Renal cortical epithelial cell (primary cell): ENCODE measurements around the gene COL9A2. TPM values are rescaled to one million over a fixed set of nuclear protein-coding genes. Genes with fewer than 3 reads are reported as not detected.

Experiments
- DNase-seq: peaks from one replicate; pipeline ENCODE4 v3.0.0-alpha.2; 2011; ENCODE audit warnings: low read depth
- total RNA-seq: library from RNA; depleted of rRNA; stranded (reverse); fragments of >200 nt; gene quantifications from 2 replicates; pipeline ENCODE4 v1.2.3, GENCODE V29; 2014

Gene COL9A2
- total RNA-seq, 1 donor from 2014 or later, result 7.5 TPM

- no peak for DNase-seq
Measured at GRCh38 chr1:40318476-40318875, 1.4 kb upstream of the COL9A2 start.

- DNase-seq, result no peak
Measured at GRCh38 chr1:40317394-40318074, 448 bp upstream of the COL9A2 start.

- DNase-seq, result no peak
Measured at GRCh38 chr1:40315795-40316594, 1.1 kb downstream of the COL9A2 start.

GRCh38 chr1:40315239-40315794, 1.8 kb downstream of the COL9A2 start:
- DNase-seq, result peak; percentile 58

- no peak for DNase-seq
Measured at GRCh38 chr1:40314721-40315238, 2.3 kb downstream of the COL9A2 start.

GRCh38 chr1:40313958-40314720, 2.9 kb downstream of the COL9A2 start:
- DNase-seq, result no peak

- no peak for DNase-seq
Measured at GRCh38 chr1:40313329-40313957, 3.6 kb downstream of the COL9A2 start.

- no peak for DNase-seq
Measured at GRCh38 chr1:40312238-40313205, 4.6 kb downstream of the COL9A2 start.

- DNase-seq, result no peak
Measured at GRCh38 chr1:40311692-40312091, 5.4 kb downstream of the COL9A2 start.

GRCh38 chr1:40310983-40311642, 6.0 kb downstream of the COL9A2 start:
- no peak for DNase-seq

GRCh38 chr1:40310129-40310461, 7.0 kb downstream of the COL9A2 start:
- DNase-seq, result no peak

GRCh38 chr1:40309374-40310128, 7.5 kb downstream of the COL9A2 start:
- peak; percentile 59 for DNase-seq

GRCh38 chr1:40308036-40308727, 8.9 kb downstream of the COL9A2 start:
- no peak for DNase-seq

- DNase-seq, result no peak
Measured at GRCh38 chr1:40307186-40307585, 9.9 kb downstream of the COL9A2 start.

GRCh38 chr1:40306296-40306695, 10.8 kb downstream of the COL9A2 start:
- no peak for DNase-seq

GRCh38 chr1:40305871-40306270, 11.2 kb downstream of the COL9A2 start:
- DNase-seq, result no peak

GRCh38 chr1:40305451-40305850, 11.6 kb downstream of the COL9A2 start:
- no peak for DNase-seq

- DNase-seq, result no peak
Measured at GRCh38 chr1:40303790-40304189, 13.3 kb downstream of the COL9A2 start.
